Smooth muscle cell of the brain vasculature (primary cell): ENCODE measurements around the gene FLNB.

Experiments used
- DNase-seq: peaks from one replicate; pipeline ENCODE4 v3.0.0-alpha.2; 2012; ENCODE audit warnings: low read depth, low spot score

Gene FLNB

DNA sequence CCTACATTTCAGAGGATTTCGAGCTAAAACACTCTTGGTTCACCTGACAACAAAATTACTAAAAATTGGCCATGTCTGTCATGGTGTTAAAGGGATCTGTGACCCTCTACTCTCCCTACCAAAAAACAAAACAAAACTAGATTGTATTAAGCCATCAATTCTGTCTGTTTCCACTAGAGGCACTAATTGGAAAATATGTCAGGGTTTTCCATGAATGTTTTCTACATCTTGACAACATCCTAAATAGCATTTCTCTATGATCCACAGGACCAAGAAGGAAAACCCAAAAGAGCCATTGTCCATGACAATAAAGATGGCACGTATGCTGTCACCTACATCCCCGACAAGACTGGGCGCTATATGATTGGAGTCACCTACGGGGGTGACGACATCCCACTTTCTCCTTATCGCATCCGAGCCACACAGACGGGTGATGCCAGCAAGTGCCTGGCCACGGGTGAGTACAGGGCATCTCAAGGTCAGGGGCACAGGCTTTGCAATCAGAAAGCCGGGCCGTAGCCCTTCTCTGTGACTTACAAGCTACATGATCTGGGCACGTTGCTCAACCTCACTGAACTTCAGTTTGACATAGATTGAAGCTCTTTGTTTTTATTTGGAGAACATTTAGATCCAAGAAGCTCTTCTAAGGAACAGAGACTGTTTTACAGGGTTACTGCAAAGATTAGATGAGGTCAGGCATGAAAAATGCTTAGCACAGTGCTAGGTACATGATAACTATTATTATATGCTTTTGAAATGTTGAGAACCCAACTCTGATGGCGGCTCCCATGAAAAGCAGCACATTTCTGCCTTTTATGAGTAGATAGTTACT is 127.7 kb downstream of the FLNB start:
- no peak for DNase-seq

- DNase-seq, result no peak
Observed at GRCh38 chr3:58137306-58137705, 129.1 kb downstream of the FLNB start.

DNA sequence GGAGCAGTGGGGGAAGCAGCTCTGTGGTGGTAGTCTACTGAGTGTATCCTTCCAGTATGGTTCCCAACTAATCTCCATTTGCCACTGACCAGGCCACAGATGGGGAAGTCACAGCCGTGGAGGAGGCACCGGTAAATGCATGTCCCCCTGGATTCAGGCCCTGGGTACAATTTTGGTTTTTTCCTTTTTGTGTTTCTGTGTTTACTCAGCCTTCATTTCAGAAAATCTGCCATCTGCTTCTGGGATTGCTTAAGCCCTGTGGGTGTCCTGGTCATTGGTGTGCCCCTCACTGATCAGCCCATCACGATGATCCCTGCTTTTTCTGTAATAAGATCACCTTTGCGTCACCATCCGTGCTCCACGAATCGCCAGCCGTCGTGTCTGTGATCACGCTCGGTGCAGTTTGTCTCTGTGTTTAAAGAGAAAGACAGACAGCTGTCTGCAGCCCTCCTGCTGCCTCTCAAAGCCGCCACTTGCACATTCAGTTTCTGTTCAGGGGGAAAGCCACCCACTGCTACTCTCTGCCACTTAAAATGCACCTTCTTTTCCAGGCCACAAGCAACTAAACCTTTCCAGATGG is 133.6 kb downstream of the FLNB start:
- DNase-seq, result no peak

DNA sequence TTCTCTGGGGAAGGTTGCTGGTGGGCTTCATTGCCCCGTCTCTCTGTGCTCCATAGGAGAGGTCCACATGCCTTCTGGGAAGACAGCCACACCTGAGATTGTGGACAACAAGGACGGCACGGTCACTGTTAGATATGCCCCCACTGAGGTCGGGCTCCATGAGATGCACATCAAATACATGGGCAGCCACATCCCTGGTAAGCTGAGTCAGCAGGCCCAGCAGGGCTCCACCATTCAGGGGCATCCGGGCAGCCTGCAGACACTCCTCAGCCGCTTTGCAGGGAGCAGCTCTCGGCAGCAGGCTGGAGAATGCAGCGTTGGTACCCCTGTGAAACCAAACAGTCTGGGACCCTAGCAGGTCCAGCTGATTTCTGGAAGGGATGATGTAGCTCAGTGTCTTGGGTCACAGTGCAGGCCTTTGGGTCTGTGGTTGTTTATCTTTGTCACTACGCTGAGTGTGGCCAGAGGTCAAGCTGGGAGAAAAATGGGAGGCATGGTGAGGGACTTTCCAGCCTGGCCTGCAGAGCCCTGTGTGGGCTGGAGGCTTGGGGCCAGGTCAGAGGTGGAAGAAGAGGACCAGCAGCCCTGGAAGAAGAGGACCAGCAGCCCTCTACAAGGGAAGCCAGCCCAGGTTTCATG is 135.3 kb downstream of the FLNB start:
- no peak for DNase-seq

DNA sequence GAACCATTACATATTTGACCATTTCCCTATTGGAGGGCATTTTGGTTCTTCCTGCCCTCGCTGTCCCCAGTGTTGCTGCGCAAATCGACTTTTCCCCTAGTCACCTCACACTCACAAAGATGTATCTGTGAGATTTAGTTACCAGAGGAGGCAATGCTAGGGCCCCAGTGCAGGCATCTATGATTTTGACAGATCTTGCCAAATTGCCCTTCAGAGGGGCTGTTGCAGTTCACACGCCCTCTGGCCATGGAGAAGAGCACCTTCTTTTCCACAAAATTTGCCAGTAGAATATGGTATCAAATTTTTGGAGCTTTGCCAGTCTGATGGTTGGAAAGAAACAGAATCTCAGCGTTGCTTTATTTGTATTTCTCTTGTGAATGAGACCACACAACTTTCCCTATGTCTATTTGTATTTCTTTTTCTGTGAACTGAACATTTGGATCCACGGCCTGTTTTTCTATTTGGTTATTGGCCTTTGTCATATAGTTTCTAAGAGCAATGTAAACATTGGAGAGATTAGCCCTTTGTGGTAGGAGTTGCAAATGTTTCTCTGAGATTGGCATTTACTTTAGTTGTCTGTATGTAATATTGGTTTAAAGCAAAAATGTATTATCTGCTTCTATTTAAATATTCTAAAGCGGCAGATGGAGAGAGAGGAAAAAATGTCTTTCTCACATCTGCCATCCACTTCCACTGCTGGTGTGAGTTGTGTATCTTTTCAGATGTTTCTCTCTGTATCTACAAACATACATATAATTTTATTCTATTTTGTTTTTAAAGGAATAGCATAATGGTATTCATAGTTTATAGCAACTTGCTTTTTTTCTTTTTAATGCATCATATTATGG is 136.5 kb downstream of the FLNB start:
- DNase-seq, result no peak

DNA sequence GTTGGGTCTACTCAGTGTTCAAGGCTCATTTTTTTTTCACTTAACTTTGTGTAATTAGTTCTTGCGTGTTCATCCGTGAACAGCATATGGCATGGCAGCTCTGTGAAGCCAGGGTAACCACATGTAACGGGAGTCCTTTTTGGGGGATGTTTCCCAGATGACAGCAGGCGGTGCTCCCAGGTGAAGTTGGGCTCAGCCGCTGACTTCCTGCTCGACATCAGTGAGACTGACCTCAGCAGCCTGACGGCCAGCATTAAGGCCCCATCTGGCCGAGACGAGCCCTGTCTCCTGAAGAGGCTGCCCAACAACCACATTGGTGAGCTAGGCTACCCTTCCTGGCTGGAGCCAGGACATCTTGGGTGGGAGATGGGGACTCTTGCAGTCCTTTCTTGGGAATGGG is 139.8 kb downstream of the FLNB start:
- DNase-seq, result no peak

DNA sequence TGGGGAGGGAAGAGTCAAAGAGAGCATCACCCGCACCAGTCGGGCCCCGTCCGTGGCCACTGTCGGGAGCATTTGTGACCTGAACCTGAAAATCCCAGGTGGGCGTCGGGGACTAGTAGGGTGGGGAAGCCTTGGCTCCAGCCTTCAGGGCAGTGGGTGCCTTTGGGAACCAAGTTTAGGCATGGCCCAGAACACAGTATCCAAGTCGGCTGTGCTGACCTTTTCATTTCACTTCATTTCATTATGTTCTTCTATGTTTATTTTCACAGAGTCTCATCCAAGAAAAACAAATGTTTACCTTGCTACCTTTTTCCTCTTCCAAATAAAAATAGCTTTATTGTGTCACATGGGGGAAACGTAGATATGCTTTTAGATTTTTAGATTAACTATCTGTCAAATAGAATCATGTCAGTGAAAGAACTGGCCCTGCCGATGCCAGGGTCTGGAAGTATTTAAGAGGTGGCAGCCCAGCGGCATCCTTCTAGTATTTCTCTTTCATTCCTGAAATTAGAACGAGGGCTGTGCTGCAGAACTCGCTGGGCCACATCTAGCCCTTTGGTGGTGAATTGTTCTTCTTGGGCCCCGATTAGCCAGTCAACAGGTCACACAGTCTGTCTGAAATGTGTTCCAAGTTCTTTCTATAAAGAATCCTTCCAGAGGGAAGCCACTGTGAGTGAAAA is 142.0 kb downstream of the FLNB start:
- DNase-seq, result no peak

- no peak for DNase-seq
Observed at GRCh38 chr3:58150810-58151199, 142.6 kb downstream of the FLNB start.

DNA sequence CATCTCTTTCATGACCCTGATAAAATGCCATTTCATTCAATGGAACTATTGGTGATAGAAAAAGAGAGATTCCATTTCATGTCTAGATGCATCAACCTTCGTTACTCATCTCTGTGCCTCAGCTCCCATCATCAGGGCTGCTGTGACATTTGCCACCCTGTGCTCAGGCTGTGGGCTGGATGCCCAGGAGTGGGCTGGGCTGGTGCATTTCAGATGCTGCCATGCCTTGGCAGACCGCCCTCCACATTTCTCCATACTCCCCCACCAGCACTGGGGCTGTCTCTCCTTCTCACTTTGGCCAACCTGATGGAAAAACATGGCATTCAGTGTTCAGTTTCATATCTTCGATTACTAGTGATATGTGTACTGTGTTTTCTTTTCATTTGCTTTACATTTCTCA is 143.4 kb downstream of the FLNB start:
- DNase-seq, result no peak

GRCh38 chr3:58152225-58153015 is 144.2 kb downstream of the FLNB start:
- DNase-seq, result no peak

DNA sequence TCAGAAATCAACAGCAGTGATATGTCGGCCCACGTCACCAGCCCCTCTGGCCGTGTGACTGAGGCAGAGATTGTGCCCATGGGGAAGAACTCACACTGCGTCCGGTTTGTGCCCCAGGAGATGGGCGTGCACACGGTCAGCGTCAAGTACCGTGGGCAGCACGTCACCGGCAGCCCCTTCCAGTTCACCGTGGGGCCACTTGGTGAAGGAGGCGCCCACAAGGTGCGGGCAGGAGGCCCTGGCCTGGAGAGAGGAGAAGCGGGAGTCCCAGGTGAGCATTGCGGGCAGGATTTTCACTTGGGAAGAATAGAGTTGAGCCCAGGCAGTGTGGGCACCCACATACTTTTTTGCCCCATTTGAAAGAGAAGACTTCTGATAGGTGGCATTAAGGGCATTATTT is 145.1 kb downstream of the FLNB start:
- no peak for DNase-seq

DNA sequence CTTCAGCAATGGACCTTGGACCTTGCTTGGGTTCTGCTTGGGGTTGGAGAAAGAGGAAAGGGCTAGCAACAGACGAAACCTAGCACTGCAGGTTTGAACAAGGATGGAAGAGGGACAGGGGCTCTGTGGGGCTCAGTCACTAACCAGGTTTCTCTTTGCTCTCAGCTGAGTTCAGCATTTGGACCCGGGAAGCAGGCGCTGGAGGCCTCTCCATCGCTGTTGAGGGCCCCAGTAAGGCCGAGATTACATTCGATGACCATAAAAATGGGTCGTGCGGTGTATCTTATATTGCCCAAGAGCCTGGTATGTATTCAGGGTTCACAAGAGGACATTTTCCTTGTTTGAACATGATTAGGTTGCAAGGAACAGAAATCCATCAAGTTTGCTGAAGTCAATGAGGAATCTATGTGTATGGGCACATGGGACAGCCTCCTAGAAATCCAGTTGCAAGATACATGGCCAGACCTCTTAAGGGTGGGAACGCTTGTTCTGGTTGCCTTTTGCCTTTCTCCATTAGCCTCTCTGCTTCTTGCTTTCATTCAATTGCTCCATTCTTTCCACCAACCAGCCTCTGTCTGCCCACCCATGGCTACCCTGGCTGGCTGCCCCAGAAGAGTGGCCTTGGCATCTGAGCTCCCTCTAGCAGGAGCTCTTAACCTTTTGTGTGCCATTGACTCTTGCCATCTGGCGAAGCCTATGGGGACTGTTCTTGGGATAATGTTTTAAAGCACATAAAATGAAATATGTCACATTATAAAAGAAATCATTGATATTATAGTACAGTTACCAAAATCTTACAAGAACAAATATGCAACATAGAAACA is 146.6 kb downstream of the FLNB start:
- DNase-seq, result no peak

DNA sequence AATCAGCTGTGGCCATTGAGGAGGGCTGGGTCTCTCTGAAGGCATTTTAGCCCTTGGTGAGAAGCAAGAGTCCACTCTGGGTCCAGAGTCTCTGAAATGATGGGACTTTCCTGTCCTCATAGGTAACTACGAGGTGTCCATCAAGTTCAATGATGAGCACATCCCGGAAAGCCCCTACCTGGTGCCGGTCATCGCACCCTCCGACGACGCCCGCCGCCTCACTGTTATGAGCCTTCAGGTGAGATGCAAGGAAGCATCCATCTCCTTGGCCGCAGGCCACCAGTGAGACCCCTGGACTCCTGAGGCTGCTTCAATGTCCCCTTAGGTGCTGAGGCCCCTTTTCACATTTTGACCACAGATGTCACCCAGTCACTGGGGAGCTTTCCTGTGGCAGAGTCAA is 147.6 kb downstream of the FLNB start:
- DNase-seq, result no peak

DNA sequence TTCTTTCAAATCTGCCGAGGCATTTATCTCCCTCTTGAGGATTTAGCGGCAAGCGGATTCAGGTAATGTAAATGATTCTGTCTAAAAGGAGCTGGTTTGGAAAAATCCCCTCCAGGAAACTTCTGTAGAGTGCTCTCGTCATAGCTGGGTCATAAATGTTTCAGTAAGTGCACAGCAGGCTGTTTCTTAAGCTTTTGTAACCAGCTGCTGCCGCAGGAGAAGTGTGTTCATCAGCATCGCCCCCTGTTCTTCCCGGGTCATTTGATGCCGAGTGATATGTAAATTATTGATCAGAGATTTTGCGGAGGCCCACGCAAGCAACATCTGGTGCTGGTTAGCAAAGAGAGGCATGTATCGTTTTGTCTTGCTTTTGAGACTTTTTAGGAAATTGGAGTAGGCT is 149.5 kb downstream of the FLNB start:
- no peak for DNase-seq

DNA sequence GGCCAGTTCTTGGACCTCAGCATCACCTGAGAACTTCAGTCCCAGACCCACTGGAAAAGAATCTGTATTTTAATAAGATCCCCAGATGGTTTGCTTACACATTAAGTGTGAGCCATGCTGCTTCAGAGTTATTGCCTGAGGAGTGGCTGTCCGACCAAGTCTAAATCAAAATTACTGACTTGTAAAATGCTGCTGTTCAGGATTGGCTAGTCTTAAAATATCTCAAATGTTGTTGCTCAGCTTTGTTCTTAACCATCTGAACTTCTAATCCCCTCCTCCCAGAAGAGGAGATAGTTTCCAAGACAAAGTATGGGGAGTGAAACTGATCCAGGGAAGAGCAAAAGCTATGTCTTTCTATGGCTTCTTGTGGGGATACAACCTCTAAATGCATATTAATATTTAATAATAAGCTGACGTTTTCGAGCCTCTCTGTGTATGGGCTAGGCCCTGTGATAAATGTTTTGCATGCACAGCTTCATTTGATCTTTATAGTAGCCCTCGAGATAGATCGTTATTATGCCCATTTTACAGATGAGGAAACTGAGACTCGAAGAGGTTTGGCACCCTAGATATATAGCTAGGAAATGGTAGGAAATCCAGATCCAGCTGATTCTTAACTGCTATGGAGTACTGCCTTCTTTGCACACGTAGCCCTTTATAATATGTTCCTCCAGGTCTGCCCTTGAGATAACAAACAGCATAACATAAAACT is 150.4 kb downstream of the FLNB start:
- DNase-seq, result no peak

- no peak for DNase-seq
Observed at GRCh38 chr3:58160399-58160798, 152.2 kb downstream of the FLNB start.

GRCh38 chr3:58161435-58162398 is 153.5 kb downstream of the FLNB start:
- peak; percentile 65 for DNase-seq

GRCh38 chr3:58163234-58163633 is 155.0 kb downstream of the FLNB start:
- DNase-seq, result no peak
